ENCODE data around the gene SLC8A3.

GRCh38 chr14:70171726-70172125 is 17.0 kb downstream of the SLC8A3 start:
- no peak for TF ChIP-seq POLR2A (IDR thresholded peaks at IDR 0.05)
- TF ChIP-seq, protein P1, sequence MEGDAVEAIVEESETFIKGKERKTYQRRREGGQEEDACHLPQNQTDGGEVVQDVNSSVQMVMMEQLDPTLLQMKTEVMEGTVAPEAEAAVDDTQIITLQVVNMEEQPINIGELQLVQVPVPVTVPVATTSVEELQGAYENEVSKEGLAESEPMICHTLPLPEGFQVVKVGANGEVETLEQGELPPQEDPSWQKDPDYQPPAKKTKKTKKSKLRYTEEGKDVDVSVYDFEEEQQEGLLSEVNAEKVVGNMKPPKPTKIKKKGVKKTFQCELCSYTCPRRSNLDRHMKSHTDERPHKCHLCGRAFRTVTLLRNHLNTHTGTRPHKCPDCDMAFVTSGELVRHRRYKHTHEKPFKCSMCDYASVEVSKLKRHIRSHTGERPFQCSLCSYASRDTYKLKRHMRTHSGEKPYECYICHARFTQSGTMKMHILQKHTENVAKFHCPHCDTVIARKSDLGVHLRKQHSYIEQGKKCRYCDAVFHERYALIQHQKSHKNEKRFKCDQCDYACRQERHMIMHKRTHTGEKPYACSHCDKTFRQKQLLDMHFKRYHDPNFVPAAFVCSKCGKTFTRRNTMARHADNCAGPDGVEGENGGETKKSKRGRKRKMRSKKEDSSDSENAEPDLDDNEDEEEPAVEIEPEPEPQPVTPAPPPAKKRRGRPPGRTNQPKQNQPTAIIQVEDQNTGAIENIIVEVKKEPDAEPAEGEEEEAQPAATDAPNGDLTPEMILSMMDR (IDR thresholded peaks at IDR 0.05), result no peak
